Smooth muscle cell (in vitro differentiated cells): Measurements from ENCODE around the gene TEX55. TPM values are rescaled to one million over a fixed set of nuclear protein-coding genes. Genes with fewer than 3 reads are reported as not detected.

Experiments used
- DNase-seq: peaks from one replicate; lab custom pipeline; 2025; ENCODE audit not compliant: unreplicated experiment; lab: John Stamatoyannopoulos, UW
- H2AFZ ChIP-seq: fragments of 200-600 bp; sonication (generic); 2 replicates; pipeline ENCODE4 v1.6.0; 2016; ENCODE audit warnings: antibody characterized with exemption, low read depth, mild to moderate bottlenecking
- H3F3A ChIP-seq: fragments of 200-600 bp; sonication (generic); 2 replicates; pipeline ENCODE4 v1.6.0; 2017; ENCODE audit warnings: antibody characterized with exemption, low read depth
- H3K27ac ChIP-seq: fragments of 200-600 bp; sonication (generic); 2 replicates; pipeline ENCODE4 v1.5.1; 2016; ENCODE audit warnings: low read depth, mild to moderate bottlenecking
- H3K27me3 ChIP-seq: fragments of 200-600 bp; sonication (generic); 2 replicates; pipeline ENCODE4 v1.6.1; 2016; ENCODE audit warnings: low read depth, mild to moderate bottlenecking
- H3K36me3 ChIP-seq: fragments of 200-600 bp; sonication (generic); 2 replicates; pipeline ENCODE4 v1.5.1; 2016; ENCODE audit warnings: low read depth
- H3K4me1 ChIP-seq: fragments of 200-600 bp; sonication (generic); 2 replicates; pipeline ENCODE4 v1.5.1; 2016; ENCODE audit warnings: low read depth
- H3K4me2 ChIP-seq: fragments of 200-600 bp; sonication (generic); 2 replicates; pipeline ENCODE4 v1.6.0; 2016; ENCODE audit warnings: mild to moderate bottlenecking
- H3K4me3 ChIP-seq: fragments of 200-600 bp; sonication (generic); 2 replicates; pipeline ENCODE4 v1.5.1; 2016; ENCODE audit warnings: mild to moderate bottlenecking
- H3K79me2 ChIP-seq: fragments of 200-600 bp; sonication (generic); 2 replicates; pipeline ENCODE4 v1.6.0; 2016; ENCODE audit warnings: low read depth, mild to moderate bottlenecking
- H3K9ac ChIP-seq: fragments of 200-600 bp; sonication (generic); 2 replicates; pipeline ENCODE4 v1.6.0; 2016; ENCODE audit warnings: low read depth
- H3K9me3 ChIP-seq: fragments of 200-600 bp; sonication (generic); replicated peaks from 2 replicates; pipeline ENCODE4 v1.5.1; 2016; ENCODE audit warnings: low read depth
- H4K20me1 ChIP-seq: fragments of 200-600 bp; sonication (generic); 2 replicates; pipeline ENCODE4 v1.6.0; 2016; ENCODE audit warnings: low read depth
- CTCF ChIP-seq: fragments of 200-600 bp; sonication (generic); IDR thresholded peaks from 2 replicates; pipeline ENCODE4 v1.5.1; 2017; ENCODE audit warnings: borderline replicate concordance, mild to moderate bottlenecking, antibody characterized with exemption; ENCODE audit not compliant: insufficient read depth, poor library complexity, severe bottlenecking
- WGBS: methylation state at CpG from one replicate; pipeline ENCODE4 v1.1.7; 2016; ENCODE audit warnings: low lambda C conversion rate; 5-methylcytosine and 5-hydroxymethylcytosine counted together
- polyA plus RNA-seq: library from polyadenylated mRNA; unstranded; fragments of >200 nt; fragmentation: Nextera tagmentation; extraction: Ambion mirVana; gene quantifications from 2 replicates; pipeline ENCODE4 v1.2.1, GENCODE V29; 2016
- total RNA-seq: library from RNA; depleted of rRNA; stranded (reverse); fragments of >200 nt; gene quantifications from 2 replicates; pipeline ENCODE4 v1.2.3, GENCODE V29; 2014

The TEX55 gene
- total and polyA plus RNA-seq, 2 experiments from 2014 or later, result not detected

- no peaks in the 10 kb centered on the region for H3K79me2 ChIP-seq
- no peak overlapping the region for H3K9ac ChIP-seq
- H2AFZ ChIP-seq, result no peak overlapping the region
- H3F3A ChIP-seq, result no peaks in the 10 kb centered on the region
- H3K4me1 ChIP-seq, result no peaks in the 10 kb centered on the region
- no peak overlapping the region for H3K4me2 ChIP-seq
- 70% methylated on average over 2 of the region's 2 CpGs for WGBS
- no peaks in the 10 kb centered on the region for H3K9me3 ChIP-seq
- no peaks in the 10 kb centered on the region for H3K36me3 ChIP-seq
- no peak overlapping the region for H3K27ac ChIP-seq
- H3K27me3 ChIP-seq, result no peaks in the 10 kb centered on the region
- DNase-seq, result no peak
- H4K20me1 ChIP-seq, result no peaks in the 10 kb centered on the region
- H3K4me3 ChIP-seq, result no peak overlapping the region
- TF ChIP-seq CTCF, result no peak
Measured at GRCh38 chr3:119148493-119149180, 2.7 kb downstream of the TEX55 start.

- no peaks in the 10 kb centered on the region for H3K36me3 ChIP-seq
- no peaks in the 10 kb centered on the region for H3K79me2 ChIP-seq
- no peaks in the 10 kb centered on the region for H3F3A ChIP-seq
- 63% methylated on average over 4 of the region's 4 CpGs for WGBS
- H3K9me3 ChIP-seq, result no peaks in the 10 kb centered on the region
- H3K4me3 ChIP-seq, result no peak overlapping the region
- no peaks in the 10 kb centered on the region for H3K4me1 ChIP-seq
- DNase-seq, result no peak
- H3K4me2 ChIP-seq, result no peak overlapping the region
- no peak for TF ChIP-seq CTCF
- no peak overlapping the region for H2AFZ ChIP-seq
- no peak overlapping the region for H3K9ac ChIP-seq
- H3K27ac ChIP-seq, result no peak overlapping the region
- H3K27me3 ChIP-seq, result no peaks in the 10 kb centered on the region
- H4K20me1 ChIP-seq, result no peaks in the 10 kb centered on the region
Measured at GRCh38 chr3:119149484-119149883, 3.5 kb downstream of the TEX55 start.

DNA sequence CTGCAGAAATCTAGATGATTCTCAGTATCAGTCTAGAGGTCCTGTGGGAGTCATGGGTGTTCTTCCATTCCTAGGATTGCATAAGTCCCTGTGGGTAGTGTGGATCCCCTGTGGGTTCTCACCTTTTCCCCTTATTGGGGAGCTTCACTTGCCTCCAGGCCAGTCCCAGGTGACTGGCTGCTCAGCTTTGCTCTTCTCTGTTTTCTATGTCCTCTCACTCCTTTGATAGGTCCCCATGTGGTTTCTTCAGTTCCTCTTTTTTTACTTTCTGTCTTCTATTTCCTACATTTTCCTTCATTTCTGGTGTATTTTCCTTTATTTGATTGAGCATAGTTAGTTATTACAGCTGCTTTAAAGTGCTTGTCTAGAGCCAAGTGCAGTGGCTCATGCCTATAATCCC is 10.9 kb downstream of the TEX55 start:
- Histone ChIP-seq H3F3A (no peaks in the 10 kb centered on the region), H3K4me3 (no peak overlapping the region), H3K27ac (no peak overlapping the region), H3K36me3 (no peaks in the 10 kb centered on the region), H2AFZ (no peak overlapping the region), H3K9me3 (no peaks in the 10 kb centered on the region), H3K79me2 (no peaks in the 10 kb centered on the region), H4K20me1 (no peaks in the 10 kb centered on the region), H3K9ac (no peak overlapping the region), H3K4me1 (no peaks in the 10 kb centered on the region), H3K27me3 (no peaks in the 10 kb centered on the region), H3K4me2 (no peak overlapping the region)
- DNase-seq, result no peak
- TF ChIP-seq CTCF, result no peak

DNA sequence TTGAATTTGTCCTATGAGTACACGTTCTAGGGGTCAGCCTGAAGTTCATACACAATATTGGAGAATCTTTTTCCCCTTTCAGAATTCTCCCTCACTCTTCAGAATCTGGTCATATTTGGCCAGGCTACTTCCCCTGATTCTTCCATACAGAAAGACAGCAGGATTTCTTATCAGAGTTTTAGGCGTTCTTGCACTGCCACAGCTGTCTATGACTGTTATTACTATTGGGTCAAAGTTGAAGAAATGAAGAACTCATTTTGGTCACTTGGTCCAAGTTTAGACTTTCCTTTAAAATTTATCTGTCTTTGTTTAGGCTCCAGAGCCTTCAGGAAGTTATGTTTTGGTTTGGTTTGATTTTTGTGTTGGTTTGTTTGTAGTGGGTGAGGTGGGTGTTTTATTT is 12.0 kb downstream of the TEX55 start:
- WGBS, result 85% methylated on average over 2 of the region's 2 CpGs
- DNase-seq, result no peak
- H3K36me3 ChIP-seq, result no peaks in the 10 kb centered on the region
- no peak overlapping the region for H3K9ac ChIP-seq
- no peak overlapping the region for H2AFZ ChIP-seq
- no peak overlapping the region for H3K4me2 ChIP-seq
- no peak overlapping the region for H3K27ac ChIP-seq
- no peaks in the 10 kb centered on the region for H4K20me1 ChIP-seq
- no peaks in the 10 kb centered on the region for H3K79me2 ChIP-seq
- no peak for TF ChIP-seq CTCF
- H3K4me1 ChIP-seq, result no peaks in the 10 kb centered on the region
- no peaks in the 10 kb centered on the region for H3F3A ChIP-seq
- no peaks in the 10 kb centered on the region for H3K9me3 ChIP-seq
- H3K4me3 ChIP-seq, result no peak overlapping the region
- H3K27me3 ChIP-seq, result no peaks in the 10 kb centered on the region
